ENCODE measurements around the gene CHSY1.
A peak's percentile ranks its signal among the peaks of the same experiment; 100 is the strongest.
"Not testable (repeated sequence)": the region's sequence is repeated elsewhere in the genome, so short reads cannot be mapped to it uniquely, and the experiment has no call there.

The CHSY1 gene

DNA sequence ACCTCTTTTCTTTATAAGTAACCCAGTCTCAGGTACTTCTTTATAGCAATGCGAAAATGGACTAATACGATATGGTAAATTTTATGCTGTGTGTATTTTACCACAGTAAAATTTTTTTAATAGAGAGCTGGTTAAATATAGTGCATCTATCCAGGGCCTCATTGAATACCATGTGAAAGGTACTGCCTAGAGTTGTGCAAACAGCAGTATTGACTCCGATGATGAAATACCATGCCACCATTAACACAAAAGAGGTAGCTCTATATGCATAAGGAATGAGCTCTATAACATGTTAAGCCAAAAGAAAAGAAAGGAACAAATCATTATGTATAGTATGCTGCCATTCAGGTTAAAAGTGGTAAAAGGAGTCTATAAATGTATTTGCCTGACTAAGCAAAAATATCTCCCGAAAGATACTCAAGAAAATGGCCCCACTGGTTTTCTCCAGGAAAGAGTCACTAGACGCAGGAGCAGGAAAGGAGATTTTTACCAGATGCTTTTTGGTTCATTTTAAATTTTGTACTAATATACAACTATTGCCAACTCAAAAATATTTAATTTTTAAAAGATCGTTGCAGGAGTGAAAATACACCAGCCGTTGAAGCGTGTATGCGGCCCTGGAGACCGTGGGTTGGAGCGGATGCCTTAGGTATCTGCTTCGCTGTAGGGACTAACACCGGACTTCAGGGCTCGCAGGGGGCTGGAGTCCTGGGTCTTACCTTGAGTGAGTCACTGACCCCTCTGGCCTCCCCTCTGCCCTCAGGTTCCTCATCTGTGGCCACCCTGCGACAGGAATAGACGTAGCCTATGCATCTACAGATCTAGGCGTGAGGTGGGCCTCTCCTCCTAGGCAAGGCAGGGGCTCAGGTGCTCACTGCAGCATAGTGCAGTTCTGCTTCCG lies 120.1 kb downstream of the CHSY1 start:
- Histone ChIP-seq H3K4me3 (no peak overlapping the region), H3K27ac (no peak overlapping the region)

- Histone ChIP-seq H3K27ac (no peak overlapping the region), H3K4me3 (no peak overlapping the region)
Observed at GRCh38 chr15:101129851-101130380, 121.9 kb downstream of the CHSY1 start.

DNA sequence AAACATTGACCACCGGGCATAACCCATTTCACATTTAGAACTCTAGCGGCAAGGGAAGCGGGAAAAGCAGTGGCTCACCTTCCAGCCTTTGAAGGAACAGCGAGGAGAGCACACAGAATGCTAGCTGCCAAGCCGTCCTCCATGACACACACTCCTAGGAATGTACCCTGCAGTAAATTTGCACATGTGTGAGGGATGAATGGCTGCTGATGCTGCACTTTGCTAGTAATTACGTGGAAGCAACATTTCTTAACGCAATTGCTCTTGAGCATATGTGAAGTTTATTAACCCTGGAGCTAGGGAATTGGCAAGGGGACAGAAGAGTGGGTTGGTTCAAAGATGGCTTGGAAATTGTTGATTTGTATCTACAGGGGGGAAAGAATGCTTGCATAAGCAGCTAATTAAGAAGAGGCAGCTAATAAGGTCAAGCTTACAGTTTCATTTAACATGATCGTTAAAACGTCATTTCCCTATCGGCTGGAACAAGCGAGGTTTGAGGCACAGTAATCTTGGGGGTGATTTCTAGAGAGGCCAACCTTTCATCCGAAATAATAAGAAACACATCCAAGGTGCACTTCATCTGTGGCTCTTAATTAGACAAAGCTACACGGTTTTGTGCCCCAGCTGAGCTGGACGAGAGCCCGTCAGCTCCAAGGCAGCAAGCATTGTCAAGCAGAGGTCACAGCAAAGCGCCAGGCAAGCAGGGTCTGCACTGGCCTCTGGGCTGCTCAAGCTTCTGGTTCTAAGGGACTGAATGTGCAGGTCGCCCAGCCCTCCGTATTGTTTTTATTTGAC lies 123.4 kb downstream of the CHSY1 start:
- Histone ChIP-seq H3K4me3 (no peak overlapping the region), H3K27ac (peak overlapping the region in 19 of 21 experiments; percentile 15 to 89 (median 81))

- H3K4me3 ChIP-seq = no peak overlapping the region
- peak overlapping the region in 20 of 21 experiments; percentile 16 to 89 (median 80) for H3K27ac ChIP-seq
Observed at GRCh38 chr15:101127506-101128076, 124.3 kb downstream of the CHSY1 start.

GRCh38 chr15:101126618-101127505 lies 125.0 kb downstream of the CHSY1 start:
- Histone ChIP-seq H3K27ac (peak overlapping the region in 20 of 21 experiments; percentile 16 to 89 (median 80)), H3K4me3 (no peak overlapping the region)

- H3K4me3 ChIP-seq = not testable (repeated sequence)
- peak overlapping the region in 15 of 21 experiments; percentile 4 to 89 (median 80) for H3K27ac ChIP-seq
Observed at GRCh38 chr15:101125881-101126428, 125.9 kb downstream of the CHSY1 start.
